ENCODE data around the gene PUS3. TPM values are rescaled to one million over a fixed set of nuclear protein-coding genes. Genes with fewer than 3 reads are reported as not detected.

Gene PUS3
- total and polyA plus RNA-seq, 10 donors = 7.7 to 12.7 (median 11.1) TPM

DNA sequence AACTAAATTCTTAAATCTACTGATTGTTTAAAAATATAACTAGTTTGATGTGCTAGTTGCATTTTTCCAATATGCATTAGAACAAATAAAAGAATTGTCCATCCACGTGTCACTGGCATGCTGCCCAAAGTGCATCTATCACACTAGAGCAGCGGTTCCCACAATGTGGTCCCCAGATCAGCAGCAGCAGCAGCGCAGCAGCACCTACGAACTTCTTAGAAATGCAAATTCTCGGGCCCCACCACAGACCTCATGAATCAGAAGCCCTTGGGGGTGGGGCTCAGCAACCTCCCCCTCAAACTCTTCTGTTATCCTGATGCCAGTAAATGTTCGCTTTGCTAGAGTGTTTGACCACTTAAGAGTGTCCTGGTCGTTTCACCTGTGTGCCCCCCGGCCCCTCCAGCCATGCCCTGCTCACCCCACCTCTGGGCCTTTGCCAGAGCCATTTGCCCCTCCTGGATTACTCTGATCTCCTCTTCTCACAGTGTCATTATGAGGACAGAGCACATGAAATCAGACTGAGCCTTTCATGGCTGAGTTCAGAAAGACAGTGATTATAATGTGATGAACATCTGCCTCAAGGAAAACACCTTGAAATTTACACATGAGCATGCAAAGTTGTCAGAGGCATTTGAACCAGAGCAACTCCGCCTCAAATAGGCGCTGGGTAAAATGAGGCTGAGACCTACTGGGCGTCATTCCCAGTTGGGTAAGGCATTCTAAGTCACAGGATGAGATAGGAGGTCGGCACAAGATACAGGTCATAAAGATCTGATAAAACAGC lies 30.2 kb upstream of the PUS3 start:
- Histone ChIP-seq H3K4me1 (no peaks in the 10 kb centered on the region), H3K9me3 (no peaks in the 10 kb centered on the region), H3K36me3 (no peaks in the 10 kb centered on the region), H3K27ac (no peak overlapping the region), H3K4me3 (no peak overlapping the region), H3K27me3 (replicated peaks in 1 of 7) (peaks cover 0 to 25% (median 0%) of the 10 kb centered on the region in 7 donors)
- 60 to 71% (median 68%) methylated on average over 12 of the region's 12 CpGs for WGBS, 5 donors
- intact Hi-C loops (cut with DNase I; ENCODE audit: low total_unique reads) = no loop called here
- TF ChIP-seq, protein P1, sequence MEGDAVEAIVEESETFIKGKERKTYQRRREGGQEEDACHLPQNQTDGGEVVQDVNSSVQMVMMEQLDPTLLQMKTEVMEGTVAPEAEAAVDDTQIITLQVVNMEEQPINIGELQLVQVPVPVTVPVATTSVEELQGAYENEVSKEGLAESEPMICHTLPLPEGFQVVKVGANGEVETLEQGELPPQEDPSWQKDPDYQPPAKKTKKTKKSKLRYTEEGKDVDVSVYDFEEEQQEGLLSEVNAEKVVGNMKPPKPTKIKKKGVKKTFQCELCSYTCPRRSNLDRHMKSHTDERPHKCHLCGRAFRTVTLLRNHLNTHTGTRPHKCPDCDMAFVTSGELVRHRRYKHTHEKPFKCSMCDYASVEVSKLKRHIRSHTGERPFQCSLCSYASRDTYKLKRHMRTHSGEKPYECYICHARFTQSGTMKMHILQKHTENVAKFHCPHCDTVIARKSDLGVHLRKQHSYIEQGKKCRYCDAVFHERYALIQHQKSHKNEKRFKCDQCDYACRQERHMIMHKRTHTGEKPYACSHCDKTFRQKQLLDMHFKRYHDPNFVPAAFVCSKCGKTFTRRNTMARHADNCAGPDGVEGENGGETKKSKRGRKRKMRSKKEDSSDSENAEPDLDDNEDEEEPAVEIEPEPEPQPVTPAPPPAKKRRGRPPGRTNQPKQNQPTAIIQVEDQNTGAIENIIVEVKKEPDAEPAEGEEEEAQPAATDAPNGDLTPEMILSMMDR (IDR thresholded peaks at IDR 0.05 in 8 of 11, conservative IDR thresholded peaks at IDR 0.05 in 3 of 11) = no peak
- no peak for TF ChIP-seq POLR2A (IDR thresholded peaks at IDR 0.05)
- TF ChIP-seq POLR2AphosphoS5 (IDR thresholded peaks at IDR 0.05) = no peak
- no peak for DNase-seq

DNA sequence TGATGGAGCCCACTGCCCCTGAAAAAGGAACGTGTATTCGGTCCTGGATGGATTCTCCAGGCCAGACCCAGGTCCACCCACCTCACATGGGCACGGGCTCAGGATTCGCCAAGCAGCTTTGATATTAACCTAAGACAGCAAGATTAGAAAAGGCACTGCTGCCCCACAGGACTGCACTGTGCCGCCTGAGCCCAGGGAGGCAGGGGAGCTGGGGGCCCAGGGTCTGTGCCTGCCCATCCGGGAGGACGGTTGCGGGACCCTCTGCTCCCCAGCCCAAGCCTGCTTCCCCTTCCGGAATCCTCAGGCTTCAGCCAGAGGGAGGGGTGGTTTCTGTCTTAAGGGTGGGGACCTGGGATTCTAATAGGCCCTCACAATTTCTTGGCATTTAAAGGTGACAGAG lies 29.3 kb upstream of the PUS3 start:
- H3K27me3 ChIP-seq (replicated peaks in 1 of 7) = peaks cover 0 to 25% (median 0%) of the 10 kb centered on the region in 7 donors
- H3K4me3 ChIP-seq = no peak overlapping the region
- WGBS, 5 donors = 68 to 92% (median 81%) methylated on average over 5 to 9 of the region's 9 CpGs
- TF ChIP-seq POLR2AphosphoS5 (IDR thresholded peaks at IDR 0.05) = no peak
- TF ChIP-seq, protein P1 (IDR thresholded peaks at IDR 0.05 in 8 of 11, conservative IDR thresholded peaks at IDR 0.05 in 3 of 11) = no peak
- H3K9me3 ChIP-seq = no peaks in the 10 kb centered on the region
- H3K36me3 ChIP-seq = no peaks in the 10 kb centered on the region
- intact Hi-C loops (cut with DNase I; ENCODE audit: low total_unique reads) = no loop called here
- no peak overlapping the region for H3K27ac ChIP-seq
- no peaks in the 10 kb centered on the region for H3K4me1 ChIP-seq
- DNase-seq = no peak

DNA sequence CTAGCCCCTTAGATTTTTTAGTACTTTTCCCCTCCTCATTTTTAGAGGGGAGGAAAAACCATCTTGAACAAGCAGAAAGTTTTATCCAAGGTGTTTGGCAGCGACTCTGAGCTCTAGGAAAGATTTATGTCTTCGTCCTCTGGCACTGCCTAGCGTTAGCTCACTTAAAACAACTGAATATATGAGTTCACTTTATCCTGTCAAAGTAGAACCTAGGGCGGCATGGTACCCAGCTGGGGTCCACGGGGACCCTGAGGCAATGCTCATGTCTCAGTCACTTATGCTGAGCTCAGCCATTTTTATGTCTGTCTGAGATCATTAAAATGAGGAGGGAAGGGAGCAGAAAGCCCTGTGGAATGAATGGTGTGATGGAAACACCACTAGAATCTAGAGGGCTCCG lies 28.7 kb upstream of the PUS3 start:
- TF ChIP-seq, protein P1 (IDR thresholded peaks at IDR 0.05 in 8 of 11, conservative IDR thresholded peaks at IDR 0.05 in 3 of 11) = no peak
- TF ChIP-seq POLR2AphosphoS5 (IDR thresholded peaks at IDR 0.05) (no peak), POLR2A (IDR thresholded peaks at IDR 0.05) (no peak)
- DNase-seq = no peak
- Histone ChIP-seq H3K9me3 (no peaks in the 10 kb centered on the region), H3K27ac (no peak overlapping the region), H3K4me1 (no peaks in the 10 kb centered on the region), H3K27me3 (replicated peaks in 1 of 7) (peaks cover 0 to 30% (median 0%) of the 10 kb centered on the region in 7 donors), H3K4me3 (no peak overlapping the region), H3K36me3 (no peaks in the 10 kb centered on the region)
- WGBS, 5 donors = 73 to 77% (median 74%) methylated on average over 6 of the region's 6 CpGs
- intact Hi-C loops (cut with DNase I; ENCODE audit: low total_unique reads) = no loop called here

DNA sequence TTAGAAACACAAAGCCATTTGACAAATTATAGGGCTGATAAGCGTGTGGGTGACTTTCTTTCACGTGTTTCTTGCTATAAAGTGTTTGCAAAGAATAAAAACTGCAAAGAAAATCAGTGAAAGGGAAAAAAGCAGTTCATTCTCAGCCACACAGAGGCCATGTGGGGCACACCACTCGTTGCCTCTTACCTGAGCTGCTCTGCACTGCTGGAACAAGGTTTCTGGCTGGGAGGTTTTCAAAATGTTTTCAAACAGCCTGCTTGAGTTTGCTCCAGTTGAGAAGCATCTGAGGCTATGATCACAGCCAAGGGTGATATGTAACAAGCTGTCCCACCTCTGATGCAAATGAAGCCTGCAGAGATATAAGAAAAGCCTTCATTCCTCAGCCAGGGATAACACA lies 28.1 kb upstream of the PUS3 start:
- peaks cover 0 to 31% (median 0%) of the 10 kb centered on the region in 7 donors for H3K27me3 ChIP-seq (replicated peaks in 1 of 7)
- intact Hi-C loops (cut with DNase I; ENCODE audit: low total_unique reads) = no loop called here
- no peak overlapping the region for H3K27ac ChIP-seq
- no peaks in the 10 kb centered on the region for H3K36me3 ChIP-seq
- H3K4me1 ChIP-seq = no peaks in the 10 kb centered on the region
- WGBS, 5 donors = 61 to 78% (median 70%) methylated on average over 3 of the region's 3 CpGs
- TF ChIP-seq, protein P1 (IDR thresholded peaks at IDR 0.05 in 8 of 11, conservative IDR thresholded peaks at IDR 0.05 in 3 of 11) = no peak
- no peak for TF ChIP-seq POLR2A (IDR thresholded peaks at IDR 0.05)
- no peak for TF ChIP-seq POLR2AphosphoS5 (IDR thresholded peaks at IDR 0.05)
- no peaks in the 10 kb centered on the region for H3K9me3 ChIP-seq
- no peak for DNase-seq
- H3K4me3 ChIP-seq = no peak overlapping the region
